HCT116 (cell line): ENCODE results near the gene BTBD2. TPM values are rescaled to one million over a fixed set of nuclear protein-coding genes. Genes with fewer than 3 reads are reported as not detected.

Experiments
- ATAC-seq: fragments of 200-7000 bp; cut with Tn5 transposase; 2 replicates; pipeline ENCODE4 v1.9.1; 2020; ENCODE audit warnings: mild to moderate bottlenecking, moderate library complexity
- BruUV-seq: library from RNA; stranded (reverse); fragments of 400-500 nt; replicated peaks from 2 replicates; lab custom pipeline; 2021; lab: Mats Ljungman, UMichigan
- CTCF ChIA-PET: fragments of 300-600 bp; sonication (Branson Sonifier 250); formaldehyde crosslinking; loops from one replicate; lab custom pipeline; 2021; ENCODE audit warnings: antibody characterized with exemption; lab: Charles Lee
- POLR2A ChIA-PET: fragments of 300-600, 350-600 bp; sonication (Branson Sonifier 250); formaldehyde crosslinking; loops from one replicate; lab custom pipeline; 2021; ENCODE audit warnings: antibody characterized with exemption; lab: Charles Lee
- RAD21 ChIA-PET, 2 experiments: fragments of 300-600 bp; sonication (Branson Sonifier 250); formaldehyde crosslinking; loops; one replicate each; lab custom pipeline; 2023; ENCODE audit warnings: low total read pairs in 2 of 2; ENCODE audit not compliant: uncharacterized antibody in 2 of 2, unreplicated experiment in 2 of 2, low non-redundant PET in 1 of 2; lab: Charles Lee
- DNase-seq: peaks from one replicate; pipeline ENCODE4 v3.0.0-alpha.2; 2010; ENCODE audit warnings: low read depth, low spot score
- H2AFZ ChIP-seq: fragments of 200-600 bp; shearing (Covaris generic), sonication (generic); 2 replicates; pipeline ENCODE4 v1.6.1; 2017; ENCODE audit warnings: low read depth, mixed run types, mixed read lengths, antibody characterized with exemption, low read length; ENCODE audit not compliant: poor library complexity, severe bottlenecking
- H3K27ac ChIP-seq: 2 replicates; pipeline ENCODE4 v1.5.1; 2012; ENCODE audit warnings: low read depth, low read length
- H3K27me3 ChIP-seq: fragments of 200-600 bp; sonication (generic); 2 replicates; pipeline ENCODE4 v1.6.1; 2016; ENCODE audit warnings: mixed run types, low read length, mixed read lengths; ENCODE audit not compliant: insufficient read depth
- H3K36me3 ChIP-seq, 2 experiments: fragments of 200-500 bp in 1 of 2; fragments of 200-600 bp in 1 of 2; sonication (Bioruptor generic) in 1 of 2; sonication (generic) in 1 of 2; 2 replicates each; pipeline versions ENCODE4 v1.5.1 to v1.6.1; 2014 to 2016; ENCODE audit warnings: low read length in 2 of 2, inconsistent platforms in 1 of 2, mixed read lengths in 1 of 2, mixed run types in 1 of 2; ENCODE audit not compliant: insufficient read depth in 2 of 2, control insufficient read depth in 1 of 2
- H3K4me1 ChIP-seq, 2 experiments: fragments of 200-600 bp in 1 of 2; sonication (generic) in 1 of 2; 2 replicates each; pipeline versions ENCODE4 v1.5.1 to v1.6.1; 2012 to 2017; ENCODE audit warnings: low read length in 2 of 2, inconsistent platforms in 1 of 2, mild to moderate bottlenecking in 1 of 2, mixed read lengths in 1 of 2, mixed run types in 1 of 2, moderate library complexity in 1 of 2; ENCODE audit not compliant: insufficient read depth in 2 of 2, control insufficient read depth in 1 of 2
- H3K4me2 ChIP-seq: fragments of 200-600 bp; sonication (generic); 2 replicates; pipeline ENCODE4 v1.6.1; 2017; ENCODE audit warnings: mixed run types, low read length, mixed read lengths
- H3K4me3 ChIP-seq, 2 experiments: fragments of 200-600 bp in 1 of 2; sonication (generic) in 1 of 2; replicated peaks in 1 of 2; 2 replicates each; pipeline ENCODE4 v1.5.1; 2011 to 2016; ENCODE audit warnings: low read length in 2 of 2, control low read depth in 1 of 2, low read depth in 1 of 2, mild to moderate bottlenecking in 1 of 2, mixed read lengths in 1 of 2, mixed run types in 1 of 2
- H3K79me2 ChIP-seq: fragments of 200-600 bp; sonication (generic); 2 replicates; pipeline ENCODE4 v1.6.1; 2017; ENCODE audit warnings: mild to moderate bottlenecking, mixed run types, low read length, moderate library complexity, mixed read lengths; ENCODE audit not compliant: insufficient read depth
- H3K9ac ChIP-seq: fragments of 200-600 bp; sonication (generic); 2 replicates; pipeline ENCODE4 v1.6.1; 2016; ENCODE audit warnings: low read length, mixed read lengths
- H3K9me2 ChIP-seq: fragments of 200-600 bp; sonication (generic), shearing (Covaris generic); 2 replicates; pipeline ENCODE4 v1.6.1; 2017; ENCODE audit warnings: mixed run types, mild to moderate bottlenecking, moderate library complexity; ENCODE audit not compliant: insufficient read depth
- H3K9me3 ChIP-seq, 2 experiments: fragments of 200-500 bp in 1 of 2; fragments of 200-600 bp in 1 of 2; sonication (Bioruptor generic) in 1 of 2; sonication (generic) in 1 of 2; 2 replicates each; pipeline ENCODE4 v1.6.1; 2014 to 2017; ENCODE audit warnings: low read length in 2 of 2, mixed read lengths in 2 of 2, inconsistent platforms in 1 of 2, low read depth in 1 of 2, mild to moderate bottlenecking in 1 of 2, mixed run types in 1 of 2, moderate library complexity in 1 of 2; ENCODE audit not compliant: control insufficient read depth in 1 of 2, insufficient read depth in 1 of 2
- H4K20me1 ChIP-seq: fragments of 200-600 bp; sonication (generic), shearing (Covaris generic); 2 replicates; pipeline ENCODE4 v1.6.1; 2017; ENCODE audit warnings: mixed run types, mild to moderate bottlenecking, moderate library complexity; ENCODE audit not compliant: insufficient read depth
- CBX3 ChIP-seq: IDR thresholded peaks from 2 replicates; pipeline ENCODE4 v1.6.1; 2012; ENCODE audit warnings: low read depth
- MAX ChIP-seq: IDR thresholded peaks from 2 replicates; pipeline ENCODE4 v1.6.1; 2012
- POLR2A ChIP-seq: IDR thresholded peaks from 2 replicates; pipeline ENCODE4 v1.7.0; 2011; ENCODE audit warnings: borderline replicate concordance; ENCODE audit not compliant: insufficient read depth, insufficient read length; ENCODE audit errors: extremely low read depth
- REST ChIP-seq: IDR thresholded peaks from 2 replicates; pipeline ENCODE4 v1.6.1; 2012; ENCODE audit warnings: low read depth
- SRF ChIP-seq: IDR thresholded peaks from 2 replicates; pipeline ENCODE4 v1.6.1; 2012; ENCODE audit warnings: low read depth
- ZBTB33 ChIP-seq: IDR thresholded peaks from 2 replicates; pipeline ENCODE4 v1.6.1; 2011; ENCODE audit warnings: mild to moderate bottlenecking, low read length, moderate library complexity; ENCODE audit not compliant: insufficient replicate concordance; ENCODE audit errors: extremely low read depth
- ZFX ChIP-seq: fragments of 450-650 bp; IDR thresholded peaks from 2 replicates; pipeline ENCODE4 v1.6.1; 2017
- intact Hi-C: fragments of 100-400 bp; cut with micrococcal nuclease; formaldehyde crosslinking; loops from 2 replicates; pipeline ENCODE4 v1.10.0; 2022
- total RNA-seq: library from RNA; stranded (reverse); gene quantifications from one replicate; pipeline ENCODE4 v1.2.1, GENCODE V29; 2021; ENCODE audit not compliant: unreplicated experiment

The BTBD2 gene
- total RNA-seq, 1 experiment from 2014 or later: 112 TPM

GRCh38 chr19:1957562-1958248 lies 57.8 kb downstream of the BTBD2 start:
- ChIA-PET RAD21 (no interaction called here), POLR2A (no interaction called here), CTCF (interaction anchor here (0.7 kb wide), 1 partner anchor 56 kb away, joined by 3 read pairs; no protein-coding TSS in a partner anchor)
- TF ChIP-seq ZBTB33 (no peak), POLR2A (no peak), MAX (no peak), ZFX (no peak), REST (no peak), CBX3 (no peak), SRF (no peak)
- Histone ChIP-seq H3K79me2 (peaks cover 85% of the 10 kb centered on the region), H3K9me3 (no peaks in the 10 kb centered on the region), H3K27ac (no peak overlapping the region), H3K4me2 (no peak overlapping the region), H3K4me1 (no peaks in the 10 kb centered on the region), H4K20me1 (no peaks in the 10 kb centered on the region), H3K36me3 (no peaks in the 10 kb centered on the region; a peak in 1 of 4 replicates), H3K9me2 (no peaks in the 10 kb centered on the region), H3K9ac (no peak overlapping the region), H2AFZ (no peak overlapping the region), H3K4me3 (no peak overlapping the region), H3K27me3 (no peaks in the 10 kb centered on the region)
- BruUV-seq: no TSS peak
- DNase-seq: no peak
- intact Hi-C loops: no loop called here
- ATAC-seq: no peak
